Activated CD4-positive, alpha-beta T cell treated with anti-CD3 and anti-CD28 coated beads, Interleukin-2, amount 10 ng/mL, durations not matched to agents 7 days and 5 days (primary cell): ENCODE measurements around the gene PIP5KL1. TPM values are rescaled to one million over a fixed set of nuclear protein-coding genes. Genes with fewer than 3 reads are reported as not detected.
"Not testable (repeated sequence)": the region's sequence is repeated elsewhere in the genome, so short reads cannot be mapped to it uniquely, and the experiment has no call there.

ENCODE experiments used
- CTCF ChIA-PET: fragments of 350-600 bp; sonication (Branson Sonifier 250); formaldehyde crosslinking; loops from one replicate; lab custom pipeline; 2021; ENCODE audit warnings: antibody characterized with exemption; lab: Charles Lee
- POLR2A ChIA-PET: fragments of 350-600 bp; sonication (Branson Sonifier 250); formaldehyde crosslinking; loops from one replicate; lab custom pipeline; 2021; ENCODE audit warnings: antibody characterized with exemption; lab: Charles Lee
- DNase-seq: peaks from one replicate; pipeline ENCODE4 v3.0.0-alpha.2; 2020
- H3K27ac Mint-ChIP-seq: one replicate; pipeline ENCODE4 v1.8.0; 2021; ENCODE audit warnings: mild to moderate bottlenecking, moderate library complexity, mixed read lengths
- H3K27me3 Mint-ChIP-seq: one replicate; pipeline ENCODE4 v1.8.0; 2021; ENCODE audit warnings: mixed read lengths
- H3K36me3 Mint-ChIP-seq: one replicate; pipeline ENCODE4 v1.8.0; 2021; ENCODE audit warnings: low read depth, mixed read lengths
- H3K4me1 Mint-ChIP-seq: one replicate; pipeline ENCODE4 v1.8.0; 2021; ENCODE audit warnings: mixed read lengths
- H3K4me3 Mint-ChIP-seq: one replicate; pipeline ENCODE4 v1.8.0; 2021; ENCODE audit warnings: mild to moderate bottlenecking, moderate library complexity, mixed read lengths
- H3K9me3 Mint-ChIP-seq: one replicate; pipeline ENCODE4 v1.8.0; 2021; ENCODE audit warnings: mixed read lengths
- total RNA-seq, 2 experiments: library from RNA; stranded (reverse); gene quantifications; one replicate each; pipeline ENCODE4 v1.2.3, GENCODE V29; 2021

The PIP5KL1 gene
- total RNA-seq, 2 experiments from 2014 or later: 2.5 to 4.1 TPM

GRCh38 chr9:127884976-127885490 lies 45.5 kb downstream of the PIP5KL1 start:
- Mint-ChIP-seq H3K4me3 (no peak overlapping the region), H3K9me3 (no peaks in the 10 kb centered on the region), H3K27me3 (no peaks in the 10 kb centered on the region), H3K27ac (no peak overlapping the region), H3K36me3 (peaks cover 44% of the 10 kb centered on the region), H3K4me1 (peaks cover 5% of the 10 kb centered on the region)
- ChIA-PET CTCF (interaction anchor here (0.7 to 1.6 kb wide), 6 partner anchors 11 to 276 kb away, joined by 3 to 11 read pairs (median 3); partner anchors contain the start of gene TOR2A), POLR2A (no interaction called here)
- no peak for DNase-seq

- Mint-ChIP-seq H3K27me3 (no peaks in the 10 kb centered on the region), H3K27ac (no peak overlapping the region), H3K4me1 (peaks cover 5% of the 10 kb centered on the region), H3K4me3 (no peak overlapping the region), H3K9me3 (no peaks in the 10 kb centered on the region), H3K36me3 (peaks cover 41% of the 10 kb centered on the region)
- ChIA-PET CTCF (interaction anchor here (1.1 to 1.6 kb wide), 4 partner anchors 11 to 276 kb away, joined by 3 to 11 read pairs (median 4); partner anchors contain the start of gene TOR2A), POLR2A (no interaction called here)
- no peak for DNase-seq
Observed at GRCh38 chr9:127884427-127884911, 46.1 kb downstream of the PIP5KL1 start.

- no peak overlapping the region for H3K4me3 Mint-ChIP-seq
- ChIA-PET CTCF (interaction anchor here (1.1 to 1.6 kb wide), 2 partner anchors 14 to 275 kb away, joined by 3 to 11 read pairs; no protein-coding TSS in a partner anchor), POLR2A (no interaction called here)
- no peak for DNase-seq
- peaks cover 41% of the 10 kb centered on the region for H3K36me3 Mint-ChIP-seq
- H3K27ac Mint-ChIP-seq: peak overlapping the region; percentile 42
- H3K9me3 Mint-ChIP-seq: no peaks in the 10 kb centered on the region
- no peaks in the 10 kb centered on the region for H3K27me3 Mint-ChIP-seq
- peaks cover 5% of the 10 kb centered on the region for H3K4me1 Mint-ChIP-seq
Observed at GRCh38 chr9:127883959-127884358, 46.6 kb downstream of the PIP5KL1 start.

GRCh38 chr9:127881715-127882114 lies 48.9 kb downstream of the PIP5KL1 start:
- H3K4me3 Mint-ChIP-seq, POLR2A ChIA-PET, H3K27me3 Mint-ChIP-seq, H3K4me1 Mint-ChIP-seq, H3K27ac Mint-ChIP-seq, DNase-seq, H3K9me3 Mint-ChIP-seq: not testable (repeated sequence)
- CTCF ChIA-PET: interaction anchor here (0.9 to 2.6 kb wide), 6 partner anchors 9 to 293 kb away, joined by 3 to 19 read pairs (median 6); partner anchors contain the start of gene TOR2A
- H3K36me3 Mint-ChIP-seq: peaks cover 25% of the 10 kb centered on the region

GRCh38 chr9:127880143-127880542 lies 50.4 kb downstream of the PIP5KL1 start:
- ChIA-PET CTCF (interaction anchor here (0.7 kb wide), 1 partner anchor 45 kb away, joined by 5 read pairs; no protein-coding TSS in a partner anchor), POLR2A (no interaction called here)
- no peaks in the 10 kb centered on the region for H3K9me3 Mint-ChIP-seq
- H3K4me3 Mint-ChIP-seq: no peak overlapping the region
- H3K4me1 Mint-ChIP-seq: peaks cover 5% of the 10 kb centered on the region
- H3K36me3 Mint-ChIP-seq: peaks cover 18% of the 10 kb centered on the region
- H3K27me3 Mint-ChIP-seq: peaks cover 4% of the 10 kb centered on the region
- H3K27ac Mint-ChIP-seq: no peak overlapping the region
- no peak for DNase-seq

- no peak for DNase-seq
- Mint-ChIP-seq H3K27me3 (peaks cover 4% of the 10 kb centered on the region), H3K4me1 (peaks cover 3% of the 10 kb centered on the region), H3K9me3 (no peaks in the 10 kb centered on the region), H3K27ac (no peak overlapping the region), H3K36me3 (peaks cover 5% of the 10 kb centered on the region), H3K4me3 (no peak overlapping the region)
- CTCF ChIA-PET: interaction anchor here (0.5 to 0.9 kb wide), 3 partner anchors 17 to 348 kb away, joined by 3 to 7 read pairs (median 3); partner anchors contain the start of gene TOR2A
- POLR2A ChIA-PET: no interaction called here
Observed at GRCh38 chr9:127878652-127879390, 51.8 kb downstream of the PIP5KL1 start.

- Mint-ChIP-seq H3K27me3 (peaks cover 4% of the 10 kb centered on the region), H3K36me3 (peaks cover 4% of the 10 kb centered on the region), H3K4me3 (no peak overlapping the region), H3K27ac (no peak overlapping the region), H3K4me1 (peaks cover 3% of the 10 kb centered on the region), H3K9me3 (no peaks in the 10 kb centered on the region)
- POLR2A ChIA-PET: no interaction called here
- DNase-seq: no peak
- CTCF ChIA-PET: interaction anchor here (0.8 to 0.9 kb wide), 3 partner anchors 18 to 143 kb away, joined by 3 to 4 read pairs (median 3); partner anchors contain the start of gene TOR2A
Observed at GRCh38 chr9:127878001-127878651, 52.5 kb downstream of the PIP5KL1 start.

- H3K9me3 Mint-ChIP-seq: no peaks in the 10 kb centered on the region
- DNase-seq: no peak
- peaks cover 4% of the 10 kb centered on the region for H3K27me3 Mint-ChIP-seq
- peaks cover 3% of the 10 kb centered on the region for H3K4me1 Mint-ChIP-seq
- ChIA-PET POLR2A (no interaction called here), CTCF (interaction anchor here (0.8 kb wide), 2 partner anchors 56 to 143 kb away, joined by 3 to 4 read pairs; partner anchors contain the start of gene TOR2A)
- no peak within 1 kb of the TSS for H3K27ac Mint-ChIP-seq
- peaks cover 4% of the 10 kb centered on the region for H3K36me3 Mint-ChIP-seq
- H3K4me3 Mint-ChIP-seq: no peak within 1 kb of the TSS
Observed at GRCh38 chr9:127877566-127877998, 53.0 kb downstream of the PIP5KL1 start, which contains the start of gene AK1. AK1 (minus strand) TSS chr9:127877675; CDS start chr9:127874617, 3,058 bp downstream.

GRCh38 chr9:127876764-127877562 lies 53.6 kb downstream of the PIP5KL1 start:
- H3K27ac Mint-ChIP-seq: no peak overlapping the region

GRCh38 chr9:127876026-127876763 lies 54.4 kb downstream of the PIP5KL1 start:
- no peak overlapping the region for H3K27ac Mint-ChIP-seq
- no peaks in the 10 kb centered on the region for H3K9me3 Mint-ChIP-seq
- peaks cover 2% of the 10 kb centered on the region for H3K36me3 Mint-ChIP-seq
- peaks cover 4% of the 10 kb centered on the region for H3K27me3 Mint-ChIP-seq
- no peak overlapping the region for H3K4me3 Mint-ChIP-seq
- DNase-seq: no peak
- ChIA-PET POLR2A (no interaction called here), CTCF (interaction anchor here (1.0 kb wide), 1 partner anchor 10 kb away, joined by 3 read pairs; no protein-coding TSS in a partner anchor)
- H3K4me1 Mint-ChIP-seq: peaks cover 3% of the 10 kb centered on the region

More at GRCh38 chr9:127876764-127877562, 53.6 kb downstream of the PIP5KL1 start:
- no peak for DNase-seq
- ChIA-PET POLR2A (no interaction called here), CTCF (interaction anchor here (1.0 kb wide), 1 partner anchor 9 kb away, joined by 3 read pairs; no protein-coding TSS in a partner anchor)
- Mint-ChIP-seq H3K9me3 (no peaks in the 10 kb centered on the region), H3K36me3 (peaks cover 3% of the 10 kb centered on the region), H3K4me3 (no peak overlapping the region), H3K4me1 (peaks cover 3% of the 10 kb centered on the region), H3K27me3 (peaks cover 4% of the 10 kb centered on the region)

GRCh38 chr9:127875306-127875966 lies 55.1 kb downstream of the PIP5KL1 start:
- ChIA-PET CTCF (no interaction called here), POLR2A (no interaction called here)
- no peaks in the 10 kb centered on the region for H3K9me3 Mint-ChIP-seq
- no peak overlapping the region for H3K4me3 Mint-ChIP-seq
- DNase-seq: no peak
- H3K27me3 Mint-ChIP-seq: peaks cover 4% of the 10 kb centered on the region
- H3K4me1 Mint-ChIP-seq: peaks cover 3% of the 10 kb centered on the region
- H3K27ac Mint-ChIP-seq: no peak overlapping the region
- H3K36me3 Mint-ChIP-seq: peaks cover 1% of the 10 kb centered on the region
